Liver (tissue), 3 donors: ENCODE data around the gene CMIP.

Source experiments
- EGR1 ChIP-seq, 2 donors: IDR thresholded peaks; 2 replicates each; pipeline ENCODE4 v1.6.1; 2016 to 2018; ENCODE audit warnings: antibody characterized with exemption in 2 of 2, low read depth in 2 of 2
- SP1 ChIP-seq: IDR thresholded peaks from 2 replicates; pipeline ENCODE4 v1.6.1; 2018; ENCODE audit warnings: antibody characterized with exemption, mild to moderate bottlenecking
- TAF1 ChIP-seq: conservative IDR thresholded peaks from 2 replicates; pipeline ENCODE4 v1.6.1; 2016; ENCODE audit warnings: antibody characterized with exemption, mild to moderate bottlenecking
- TF ChIP-seq, protein P1 (sequence below): fragments of 150-350 bp; IDR thresholded peaks from 2 replicates; pipeline ENCODE4 v1.5.1; 2017; ENCODE audit warnings: improper control_type of control experiment, low read depth, low read length; ENCODE audit not compliant: missing input control
- donor health status: healthy.
- donor health status: healthy.

DNA sequence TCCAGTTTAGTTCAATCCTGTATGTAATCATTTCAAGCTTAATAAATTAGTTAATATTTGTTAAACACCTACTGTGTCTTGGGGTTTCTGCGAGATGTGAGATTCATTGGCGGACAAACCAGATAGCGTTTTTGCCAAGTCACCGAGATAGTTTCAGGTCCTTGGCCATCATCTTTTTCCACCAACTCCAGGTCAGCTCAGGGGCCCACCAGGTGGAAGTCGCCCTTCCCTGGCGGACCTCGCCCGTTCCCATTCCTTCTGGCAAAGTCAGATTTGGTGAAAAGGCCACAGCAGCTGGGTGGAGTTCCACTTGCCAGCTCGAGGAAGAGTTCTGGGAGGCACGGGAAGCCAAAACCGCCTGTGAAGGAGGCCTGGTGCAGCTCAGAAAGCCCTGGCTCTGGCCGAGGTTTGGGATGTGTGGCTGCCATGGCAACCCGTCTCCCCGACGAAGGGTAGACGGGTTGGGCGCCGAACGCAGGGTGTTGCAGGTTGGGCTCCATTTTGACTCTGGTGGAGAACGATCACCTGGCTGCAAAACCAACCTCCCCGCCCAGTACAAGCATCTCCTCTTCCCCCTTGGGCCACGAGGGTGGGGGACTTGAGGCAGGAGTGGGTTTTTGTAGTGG is 39.5 kb downstream of the CMIP start:
- TF ChIP-seq, protein P1, sequence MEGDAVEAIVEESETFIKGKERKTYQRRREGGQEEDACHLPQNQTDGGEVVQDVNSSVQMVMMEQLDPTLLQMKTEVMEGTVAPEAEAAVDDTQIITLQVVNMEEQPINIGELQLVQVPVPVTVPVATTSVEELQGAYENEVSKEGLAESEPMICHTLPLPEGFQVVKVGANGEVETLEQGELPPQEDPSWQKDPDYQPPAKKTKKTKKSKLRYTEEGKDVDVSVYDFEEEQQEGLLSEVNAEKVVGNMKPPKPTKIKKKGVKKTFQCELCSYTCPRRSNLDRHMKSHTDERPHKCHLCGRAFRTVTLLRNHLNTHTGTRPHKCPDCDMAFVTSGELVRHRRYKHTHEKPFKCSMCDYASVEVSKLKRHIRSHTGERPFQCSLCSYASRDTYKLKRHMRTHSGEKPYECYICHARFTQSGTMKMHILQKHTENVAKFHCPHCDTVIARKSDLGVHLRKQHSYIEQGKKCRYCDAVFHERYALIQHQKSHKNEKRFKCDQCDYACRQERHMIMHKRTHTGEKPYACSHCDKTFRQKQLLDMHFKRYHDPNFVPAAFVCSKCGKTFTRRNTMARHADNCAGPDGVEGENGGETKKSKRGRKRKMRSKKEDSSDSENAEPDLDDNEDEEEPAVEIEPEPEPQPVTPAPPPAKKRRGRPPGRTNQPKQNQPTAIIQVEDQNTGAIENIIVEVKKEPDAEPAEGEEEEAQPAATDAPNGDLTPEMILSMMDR: no peak
- TF ChIP-seq TAF1 (no peak), SP1 (no peak), EGR1 (IDR thresholded peaks at IDR 0.05; ENCODE audit: low read depth in 2 of 2) (no peak)
